ENCODE results near the gene MSX1. TPM values are rescaled to one million over a fixed set of nuclear protein-coding genes. Genes with fewer than 3 reads are reported as not detected.

Gene MSX1
- total and polyA plus RNA-seq, 2 of the 13 experiments (the other 11 are each of a cell fraction or from before 2014, with no cell fraction given) = 12.1 to 14.9 TPM

DNA sequence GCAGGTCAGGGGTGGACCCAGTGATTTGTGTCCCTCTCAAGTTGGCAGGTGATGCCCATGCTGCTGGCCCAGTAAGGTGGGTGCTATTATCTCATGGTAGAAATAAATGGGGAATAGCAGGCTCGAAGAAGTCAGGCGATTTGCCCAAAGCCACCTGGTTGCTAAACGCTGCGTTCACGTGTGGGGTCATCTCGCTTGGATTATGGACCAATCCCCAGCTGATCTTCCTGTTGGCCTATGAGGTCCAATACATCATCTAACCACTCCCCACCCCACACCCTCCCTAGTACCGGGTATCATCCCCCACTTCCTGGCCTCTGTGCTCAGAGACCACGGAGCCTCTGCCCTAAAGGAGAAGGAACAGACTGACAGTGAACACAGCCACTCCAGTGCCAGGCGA, 18.3 kb upstream of the MSX1 start:
- Histone ChIP-seq H3K4me3 (replicated peaks in 1 of 3; ENCODE audit: insufficient read depth in 1 of 3, low read depth in 2 of 3, low read length in 3 of 3) (no peak overlapping the region), H3K9ac (ENCODE audit: insufficient read depth, low read depth, low read length) (no peak overlapping the region), H3K4me1 (ENCODE audit: insufficient read depth, low read length) (peaks cover 40% of the 10 kb centered on the region), H3K9me3 (ENCODE audit: low read length) (no peaks in the 10 kb centered on the region), H3K27me3 (ENCODE audit: control insufficient read depth in 1 of 2, insufficient read depth in 2 of 2, low read length in 2 of 2) (peaks cover 0 to 8% of the 10 kb centered on the region in 2 experiments; a peak in 1 of 5 replicates), H3K79me2 (ENCODE audit: insufficient read depth, low read length) (no peaks in the 10 kb centered on the region), H4K20me1 (ENCODE audit: insufficient read depth, low read length) (no peaks in the 10 kb centered on the region), H3K36me3 (replicated peaks in 1 of 2; ENCODE audit: control insufficient read depth in 1 of 2, insufficient read depth in 2 of 2, low read length in 2 of 2) (no peaks in the 10 kb centered on the region), H3K4me2 (ENCODE audit: low read depth, low read length) (no peak overlapping the region), H3K27ac (ENCODE audit: extremely low read length, insufficient read depth, low read length) (no peak overlapping the region), H2AFZ (ENCODE audit: low read length) (no peak overlapping the region)
- ChIA-PET POLR2A (no interaction called here), CTCF (ENCODE audit: low intra/inter-chr PET ratio, low total read pairs) (no interaction called here)
- intact Hi-C loops (cut with micrococcal nuclease; ENCODE audit: unreplicated experiment) (no loop called here), in situ Hi-C loops (cut with HindIII; ENCODE audit: extremely low pct_ligation_motif_present, low pct_unique_long_range_greater_than_20kb) (no loop called here)
- no TSS peak for BruUV-seq (replicated peaks)
- no peak for TF ChIP-seq SMYD3 (CRISPR knock-in tag; IDR thresholded peaks at IDR 0.05)
- TF ChIP-seq ZNF44 (CRISPR knock-in tag; IDR thresholded peaks at IDR 0.05) = no peak
- no peak for TF ChIP-seq ERF (CRISPR knock-in tag; IDR thresholded peaks at IDR 0.05)
- no peak for TF ChIP-seq U2AF1 (optimal IDR thresholded peaks at IDR 0.05; ENCODE audit: low read depth, low read length)
- TF ChIP-seq, protein P1, sequence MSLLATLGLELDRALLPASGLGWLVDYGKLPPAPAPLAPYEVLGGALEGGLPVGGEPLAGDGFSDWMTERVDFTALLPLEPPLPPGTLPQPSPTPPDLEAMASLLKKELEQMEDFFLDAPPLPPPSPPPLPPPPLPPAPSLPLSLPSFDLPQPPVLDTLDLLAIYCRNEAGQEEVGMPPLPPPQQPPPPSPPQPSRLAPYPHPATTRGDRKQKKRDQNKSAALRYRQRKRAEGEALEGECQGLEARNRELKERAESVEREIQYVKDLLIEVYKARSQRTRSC (CRISPR knock-in tag; IDR thresholded peaks at IDR 0.05; ENCODE audit: low read depth) = no peak
- no peak for TF ChIP-seq MLX (CRISPR knock-in tag; IDR thresholded peaks at IDR 0.05)
- TF ChIP-seq, protein P2, sequence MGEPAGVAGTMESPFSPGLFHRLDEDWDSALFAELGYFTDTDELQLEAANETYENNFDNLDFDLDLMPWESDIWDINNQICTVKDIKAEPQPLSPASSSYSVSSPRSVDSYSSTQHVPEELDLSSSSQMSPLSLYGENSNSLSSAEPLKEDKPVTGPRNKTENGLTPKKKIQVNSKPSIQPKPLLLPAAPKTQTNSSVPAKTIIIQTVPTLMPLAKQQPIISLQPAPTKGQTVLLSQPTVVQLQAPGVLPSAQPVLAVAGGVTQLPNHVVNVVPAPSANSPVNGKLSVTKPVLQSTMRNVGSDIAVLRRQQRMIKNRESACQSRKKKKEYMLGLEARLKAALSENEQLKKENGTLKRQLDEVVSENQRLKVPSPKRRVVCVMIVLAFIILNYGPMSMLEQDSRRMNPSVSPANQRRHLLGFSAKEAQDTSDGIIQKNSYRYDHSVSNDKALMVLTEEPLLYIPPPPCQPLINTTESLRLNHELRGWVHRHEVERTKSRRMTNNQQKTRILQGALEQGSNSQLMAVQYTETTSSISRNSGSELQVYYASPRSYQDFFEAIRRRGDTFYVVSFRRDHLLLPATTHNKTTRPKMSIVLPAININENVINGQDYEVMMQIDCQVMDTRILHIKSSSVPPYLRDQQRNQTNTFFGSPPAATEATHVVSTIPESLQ (CRISPR knock-in tag; conservative IDR thresholded peaks at IDR 0.05) = no peak
- no peak for TF ChIP-seq ZNF724P (CRISPR knock-in tag; IDR thresholded peaks at IDR 0.05; ENCODE audit: borderline replicate concordance)
- TF ChIP-seq ZNF446 (CRISPR knock-in tag; IDR thresholded peaks at IDR 0.05) = no peak
- TF ChIP-seq EEA1 (CRISPR knock-in tag; IDR thresholded peaks at IDR 0.05; ENCODE audit: borderline replicate concordance) = no peak
- DNase-seq (ENCODE audit: low spot score) (no peak), ATAC-seq (no peak), FAIRE-seq (no peak)
- 61% methylated on average over 9 of the region's 9 CpGs for WGBS (ENCODE audit: low lambda C conversion rate)
